Measurements from ENCODE around the gene ZBTB16. TPM values are rescaled to one million over a fixed set of nuclear protein-coding genes. Genes with fewer than 3 reads are reported as not detected.

ZBTB16 gene
- total RNA-seq, 2 experiments from 2014 or later, result 19.1 to 20.6 TPM

- Histone ChIP-seq H3K4me1 (ENCODE audit: insufficient read depth, low read length) (peaks cover 3% of the 10 kb centered on the region), H3K4me3 (ENCODE audit: low read length) (no peak overlapping the region), H3K36me3 (ENCODE audit: insufficient read depth, low read length) (no peaks in the 10 kb centered on the region), H3K27me3 (ENCODE audit: control insufficient read depth in 1 of 2, insufficient read depth in 2 of 2, low read length in 2 of 2) (no peaks in the 10 kb centered on the region), H3K9me3 (ENCODE audit: control insufficient read depth in 1 of 2, insufficient read depth in 1 of 2, low read length in 2 of 2) (no peaks in the 10 kb centered on the region), H3K27ac (ENCODE audit: low read depth in 1 of 2, low read length in 2 of 2) (no peak overlapping the region)
- intact Hi-C loops (cut with DNase I, micrococcal nuclease), result loop anchor here in 1 of 2 experiments (10.0 kb wide), 1 partner anchor 49 kb away; no protein-coding TSS in a partner anchor
- Mint-ChIP-seq H3K9me3 (no peaks in the 10 kb centered on the region), H3K27ac (no peak overlapping the region), H3K4me3 (no peak overlapping the region), H3K27me3 (no peaks in the 10 kb centered on the region), H3K36me3 (ENCODE audit: low read depth) (no peaks in the 10 kb centered on the region), H3K4me1 (ENCODE audit: low read depth) (peaks cover 24% of the 10 kb centered on the region)
- ChIA-PET CTCF (no interaction called here), POLR2A (no interaction called here)
- ATAC-seq (ENCODE audit: poor library complexity) (no peak), DNase-seq (no peak)
- TF ChIP-seq CTCF (IDR thresholded peaks at IDR 0.05), result no peak
These were observed 66.4 kb downstream of the ZBTB16 start for GRCh38 chr11:114125959-114126358.

GRCh38 chr11:114128399-114128798 lies 68.9 kb downstream of the ZBTB16 start:
- intact Hi-C loops (cut with DNase I, micrococcal nuclease), result loop anchor here in 1 of 2 experiments (10.0 kb wide), 1 partner anchor 46 kb away; no protein-coding TSS in a partner anchor
- Histone ChIP-seq H3K36me3 (ENCODE audit: insufficient read depth, low read length) (no peaks in the 10 kb centered on the region), H3K4me1 (ENCODE audit: insufficient read depth, low read length) (peaks cover 3% of the 10 kb centered on the region), H3K4me3 (ENCODE audit: low read length) (no peak overlapping the region), H3K27ac (ENCODE audit: low read depth in 1 of 2, low read length in 2 of 2) (no peak overlapping the region), H3K9me3 (ENCODE audit: control insufficient read depth in 1 of 2, insufficient read depth in 1 of 2, low read length in 2 of 2) (no peaks in the 10 kb centered on the region), H3K27me3 (ENCODE audit: control insufficient read depth in 1 of 2, insufficient read depth in 2 of 2, low read length in 2 of 2) (no peaks in the 10 kb centered on the region)
- POLR2A ChIA-PET, result no interaction called here
- DNase-seq, result no peak
- ATAC-seq (ENCODE audit: poor library complexity), result no peak
- TF ChIP-seq CTCF (IDR thresholded peaks at IDR 0.05), result no peak
- Mint-ChIP-seq H3K4me1 (ENCODE audit: low read depth) (peaks cover 18% of the 10 kb centered on the region), H3K27ac (no peak overlapping the region), H3K27me3 (no peaks in the 10 kb centered on the region), H3K36me3 (ENCODE audit: low read depth) (no peaks in the 10 kb centered on the region), H3K9me3 (no peaks in the 10 kb centered on the region), H3K4me3 (no peak overlapping the region)
- CTCF ChIA-PET, result no interaction called here

- Mint-ChIP-seq H3K27me3 (no peaks in the 10 kb centered on the region), H3K27ac (no peak overlapping the region), H3K36me3 (ENCODE audit: low read depth) (no peaks in the 10 kb centered on the region), H3K4me3 (no peak overlapping the region), H3K9me3 (no peaks in the 10 kb centered on the region), H3K4me1 (ENCODE audit: low read depth) (peaks cover 18% of the 10 kb centered on the region)
- Histone ChIP-seq H3K4me1 (ENCODE audit: insufficient read depth, low read length) (peaks cover 3% of the 10 kb centered on the region), H3K36me3 (ENCODE audit: insufficient read depth, low read length) (no peaks in the 10 kb centered on the region), H3K27ac (ENCODE audit: low read depth in 1 of 2, low read length in 2 of 2) (no peak overlapping the region), H3K9me3 (ENCODE audit: control insufficient read depth in 1 of 2, insufficient read depth in 1 of 2, low read length in 2 of 2) (no peaks in the 10 kb centered on the region), H3K4me3 (ENCODE audit: low read length) (no peak overlapping the region), H3K27me3 (ENCODE audit: control insufficient read depth in 1 of 2, insufficient read depth in 2 of 2, low read length in 2 of 2) (no peaks in the 10 kb centered on the region)
- DNase-seq (no peak), ATAC-seq (ENCODE audit: poor library complexity) (no peak)
- TF ChIP-seq CTCF (IDR thresholded peaks at IDR 0.05), result no peak
- POLR2A ChIA-PET, result no interaction called here
- intact Hi-C loops (cut with DNase I, micrococcal nuclease), result loop anchor here in 1 of 2 experiments (10.0 kb wide), 1 partner anchor 46 kb away; no protein-coding TSS in a partner anchor
- CTCF ChIA-PET, result no interaction called here
These were observed 69.6 kb downstream of the ZBTB16 start for GRCh38 chr11:114129142-114129541.
